Muscle of leg (tissue), 11 donors: Measurements from ENCODE around the gene MYCN. TPM values are rescaled to one million over a fixed set of nuclear protein-coding genes. Genes with fewer than 3 reads are reported as not detected.
"Not testable (repeated sequence)": the region's sequence is repeated elsewhere in the genome, so short reads cannot be mapped to it uniquely, and the experiment has no call there.

Source experiments
- DNase-seq: peaks from one replicate; pipeline ENCODE4 v3.0.0; 2013
- H3K27ac ChIP-seq: one replicate; pipeline ENCODE4 v1.5.1; 2013; ENCODE audit warnings: mild to moderate bottlenecking, low read length, control low read depth
- H3K27me3 ChIP-seq: one replicate; pipeline ENCODE4 v1.6.1; 2013; ENCODE audit warnings: low read length; ENCODE audit not compliant: control insufficient read depth, insufficient read depth
- H3K36me3 ChIP-seq: one replicate; pipeline ENCODE4 v1.6.1; 2013; ENCODE audit warnings: low read length; ENCODE audit not compliant: control insufficient read depth, insufficient read depth
- H3K4me1 ChIP-seq: one replicate; pipeline ENCODE4 v1.6.1; 2013; ENCODE audit warnings: low read length; ENCODE audit not compliant: control insufficient read depth, insufficient read depth
- H3K4me3 ChIP-seq: one replicate; pipeline ENCODE4 v1.5.1; 2013; ENCODE audit warnings: low read length, control low read depth
- H3K9me3 ChIP-seq: replicated peaks from 2 replicates; pipeline ENCODE4 v1.6.1; 2013; ENCODE audit warnings: low read depth, low read length; ENCODE audit not compliant: control insufficient read depth
- WGBS: methylation state at CpG from one replicate; pipeline ENCODE4 v1.1.5; 2013; ENCODE audit warnings: missing lambda C conversion rate; ENCODE audit not compliant: insufficient coverage; 5-methylcytosine and 5-hydroxymethylcytosine counted together
- polyA plus RNA-seq, 8 donors: library from polyadenylated mRNA; unstranded; fragments of 120-200 nt; gene quantifications; one replicate each; pipeline versions ENCODE4 v1.2.1 to v1.2.3, GENCODE V29; 2013; ENCODE audit warnings: inconsistent platforms in 1 of 8, low replicate concordance in 1 of 8; ENCODE audit not compliant: insufficient read length in 8 of 8, insufficient read depth in 1 of 8
- total RNA-seq: library from RNA; stranded (reverse); fragments of 120-200 nt; gene quantifications from one replicate; pipeline ENCODE4 v1.2.4, GENCODE V29; 2013

The MYCN gene
- total and polyA plus RNA-seq, 9 donors = 5.5 to 9.2 (median 6.6) TPM

- DNase-seq = no peak
- no CpG with 5 or more reads among the region's 2 CpGs for WGBS
- Histone ChIP-seq H3K9me3 (peaks cover 2% of the 10 kb centered on the region), H3K4me1 (peaks cover 14% of the 10 kb centered on the region), H3K4me3 (no peak overlapping the region), H3K27ac (no peak overlapping the region), H3K27me3 (no peaks in the 10 kb centered on the region), H3K36me3 (no peaks in the 10 kb centered on the region)
Measured at GRCh38 chr2:15907461-15908324, 32.7 kb upstream of the MYCN start.

DNA sequence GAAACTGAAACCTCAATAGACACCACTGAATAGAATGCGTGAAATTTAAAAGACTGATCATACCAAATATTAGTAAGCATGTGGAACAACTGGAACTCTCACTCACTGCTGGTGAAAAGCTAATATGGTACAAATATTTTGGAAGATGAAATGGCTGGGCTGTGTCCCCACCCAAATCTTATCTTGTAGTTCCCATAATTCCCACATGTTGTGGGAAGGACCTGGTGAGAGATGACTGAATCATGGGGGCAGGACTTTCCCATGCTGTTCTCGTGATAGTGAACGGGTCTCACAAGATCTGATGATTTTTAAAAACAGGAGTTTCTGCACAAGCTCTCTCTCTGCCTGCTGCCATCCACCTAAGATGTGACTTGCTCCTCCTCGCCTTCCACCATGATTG lies 32.0 kb upstream of the MYCN start:
- H3K4me1 ChIP-seq = peaks cover 19% of the 10 kb centered on the region
- WGBS = no CpG with 5 or more reads among the region's 4 CpGs
- H3K36me3 ChIP-seq = no peaks in the 10 kb centered on the region
- no peak for DNase-seq
- peaks cover 2% of the 10 kb centered on the region for H3K9me3 ChIP-seq
- H3K27ac ChIP-seq = no peak overlapping the region
- no peak overlapping the region for H3K4me3 ChIP-seq
- peaks cover 2% of the 10 kb centered on the region for H3K27me3 ChIP-seq

DNA sequence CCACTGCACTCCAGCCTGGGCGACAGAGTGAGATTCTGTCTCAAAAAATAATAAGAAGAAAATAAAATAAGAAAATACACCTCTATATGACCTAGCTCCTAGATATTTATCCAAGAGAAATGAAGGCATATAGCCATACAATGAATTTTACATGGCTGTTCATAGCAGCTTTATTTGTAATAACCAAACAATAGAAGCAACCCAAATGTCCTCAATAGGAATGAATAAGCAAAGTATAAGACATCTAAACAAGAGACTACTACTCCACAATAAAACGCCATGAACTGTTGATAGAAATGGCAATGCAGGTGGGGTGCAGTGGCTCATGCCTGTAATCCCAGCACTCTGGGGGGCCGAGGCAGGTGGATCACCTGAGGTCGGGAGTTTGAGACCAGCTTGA lies 31.2 kb upstream of the MYCN start:
- no peak overlapping the region for H3K4me3 ChIP-seq
- DNase-seq = no peak
- H3K27ac ChIP-seq = no peak overlapping the region
- H3K9me3 ChIP-seq = peaks cover 2% of the 10 kb centered on the region
- no peaks in the 10 kb centered on the region for H3K36me3 ChIP-seq
- peaks cover 2% of the 10 kb centered on the region for H3K27me3 ChIP-seq
- no CpG with 5 or more reads among the region's 4 CpGs for whole genome bisulfite sequencing
- peaks cover 26% of the 10 kb centered on the region for H3K4me1 ChIP-seq

- DNase-seq = no peak
- Histone ChIP-seq H3K9me3 (peaks cover 2% of the 10 kb centered on the region), H3K27ac (no peak overlapping the region), H3K4me3 (no peak overlapping the region), H3K36me3 (no peaks in the 10 kb centered on the region), H3K27me3 (peaks cover 2% of the 10 kb centered on the region), H3K4me1 (peaks cover 32% of the 10 kb centered on the region)
- WGBS = 100% methylated on average over 2 of the region's 4 CpGs
Measured at GRCh38 chr2:15909736-15910135, 30.6 kb upstream of the MYCN start.

- H3K27me3 ChIP-seq, H3K36me3 ChIP-seq, DNase-seq, H3K4me3 ChIP-seq, H3K27ac ChIP-seq, H3K9me3 ChIP-seq: not testable (repeated sequence)
- WGBS = no CpG with 5 or more reads among the region's 3 CpGs
- peaks cover 41% of the 10 kb centered on the region for H3K4me1 ChIP-seq
Measured at GRCh38 chr2:15911270-15911669, 29.1 kb upstream of the MYCN start.

- Histone ChIP-seq H3K27ac (peak overlapping the region; percentile 42), H3K36me3 (no peaks in the 10 kb centered on the region), H3K27me3 (peaks cover 2% of the 10 kb centered on the region), H3K4me1 (peaks cover 41% of the 10 kb centered on the region), H3K4me3 (no peak overlapping the region), H3K9me3 (no peaks in the 10 kb centered on the region)
- no CpG with 5 or more reads among the region's 3 CpGs for WGBS
- DNase-seq = no peak
Measured at GRCh38 chr2:15911686-15912085, 28.7 kb upstream of the MYCN start.

DNA sequence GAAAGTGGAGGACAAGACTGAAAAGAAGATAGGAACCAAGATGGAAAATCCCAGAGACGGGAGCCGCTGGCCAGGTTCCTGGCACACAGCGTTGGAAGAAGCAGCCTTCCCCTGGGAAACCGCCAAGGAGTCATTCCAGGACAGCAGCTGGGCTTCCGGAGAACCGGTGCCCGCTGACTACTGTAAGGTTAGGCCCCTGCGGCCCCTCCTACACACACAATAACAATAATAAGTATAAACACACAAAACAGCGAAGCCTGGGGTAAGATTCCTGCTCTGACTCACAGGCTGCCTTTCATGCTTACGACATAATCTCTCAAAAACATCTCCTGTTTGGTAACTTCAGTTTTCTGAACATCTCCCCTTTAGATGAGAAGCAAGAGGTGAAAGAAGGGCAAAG lies 28.1 kb upstream of the MYCN start:
- DNase-seq = peak; percentile 82
- 9% methylated on average over 7 of the region's 10 CpGs for WGBS
- Histone ChIP-seq H3K36me3 (no peaks in the 10 kb centered on the region), H3K4me1 (peaks cover 41% of the 10 kb centered on the region), H3K9me3 (no peaks in the 10 kb centered on the region), H3K4me3 (no peak overlapping the region), H3K27ac (peak overlapping the region; percentile 42), H3K27me3 (peaks cover 2% of the 10 kb centered on the region)

DNA sequence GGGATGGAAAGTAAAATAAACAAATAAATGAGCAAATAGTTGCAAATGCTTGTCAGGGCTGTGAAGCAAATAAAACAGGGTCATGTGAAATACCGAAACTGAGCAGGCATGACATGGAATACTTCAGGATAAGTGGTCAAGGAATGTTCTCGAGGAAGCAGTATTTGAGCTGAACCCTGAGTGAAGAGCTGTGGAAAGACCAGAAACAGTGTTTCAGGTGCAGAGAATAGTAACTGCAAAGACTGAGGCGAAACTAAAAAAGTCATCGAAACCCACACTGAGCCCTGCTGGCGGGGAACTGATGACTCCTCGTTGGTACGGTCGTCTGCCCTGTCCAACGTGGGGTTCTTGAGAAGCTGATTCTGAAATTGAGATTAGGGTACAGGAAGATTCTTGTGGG lies 27.2 kb upstream of the MYCN start:
- peaks cover 2% of the 10 kb centered on the region for H3K27me3 ChIP-seq
- H3K4me3 ChIP-seq = no peak overlapping the region
- no peaks in the 10 kb centered on the region for H3K9me3 ChIP-seq
- H3K36me3 ChIP-seq = no peaks in the 10 kb centered on the region
- peaks cover 41% of the 10 kb centered on the region for H3K4me1 ChIP-seq
- H3K27ac ChIP-seq = no peak overlapping the region
- DNase-seq = no peak
- WGBS = 85% methylated on average over 9 of the region's 9 CpGs

GRCh38 chr2:15914596-15915385 lies 25.6 kb upstream of the MYCN start:
- H3K36me3 ChIP-seq = no peaks in the 10 kb centered on the region
- 21% methylated on average over 3 of the region's 10 CpGs for WGBS
- no peak overlapping the region for H3K4me3 ChIP-seq
- peak; percentile 91 for DNase-seq
- peaks cover 6% of the 10 kb centered on the region for H3K27me3 ChIP-seq
- peak overlapping the region; percentile 77 for H3K27ac ChIP-seq
- H3K9me3 ChIP-seq = no peaks in the 10 kb centered on the region
- H3K4me1 ChIP-seq = peaks cover 43% of the 10 kb centered on the region

- WGBS = no CpG with 5 or more reads among the region's 4 CpGs
- not testable (repeated sequence) for H3K27me3 ChIP-seq, H3K36me3 ChIP-seq, DNase-seq, H3K9me3 ChIP-seq, H3K27ac ChIP-seq, H3K4me3 ChIP-seq
- peaks cover 48% of the 10 kb centered on the region for H3K4me1 ChIP-seq
Measured at GRCh38 chr2:15915546-15915945, 24.8 kb upstream of the MYCN start.
